ENCODE results near the gene DOC2A.

DNA sequence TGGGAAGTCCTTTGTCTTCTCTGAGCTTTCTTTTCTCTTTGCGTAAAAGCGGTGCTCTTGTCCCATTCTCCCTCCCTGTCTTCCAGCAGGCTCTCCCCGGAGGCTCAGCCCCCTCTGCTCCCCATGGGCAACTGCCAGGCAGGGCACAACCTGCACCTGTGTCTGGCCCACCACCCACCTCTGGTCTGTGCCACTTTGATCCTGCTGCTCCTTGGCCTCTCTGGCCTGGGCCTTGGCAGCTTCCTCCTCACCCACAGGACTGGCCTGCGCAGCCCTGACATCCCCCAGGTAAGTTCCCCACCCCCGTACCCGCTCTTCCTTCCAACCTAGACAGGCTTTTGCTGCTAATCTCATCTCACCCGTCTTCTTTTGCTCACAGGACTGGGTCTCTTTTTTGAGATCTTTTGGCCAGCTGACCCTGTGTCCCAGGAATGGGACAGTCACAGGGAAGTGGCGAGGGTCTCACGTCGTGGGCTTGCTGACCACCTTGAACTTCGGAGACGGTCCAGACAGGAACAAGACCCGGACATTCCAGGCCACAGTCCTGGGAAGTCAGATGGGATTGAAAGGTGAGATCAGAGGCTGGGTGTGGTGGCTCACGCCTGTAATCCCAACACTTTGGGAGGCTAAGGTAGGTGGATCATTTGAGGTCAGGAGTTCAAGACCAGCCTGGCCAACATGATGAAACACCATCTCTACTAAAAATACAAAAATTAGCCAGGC lies 47.6 kb downstream of the DOC2A start:
- TF ChIP-seq POLR2A (IDR thresholded peaks at IDR 0.05; ENCODE audit: low read length) (no peak), GATA1 (IDR thresholded peaks at IDR 0.05; ENCODE audit: low read depth, low read length) (no peak)
